ENCODE results near the gene OOSP1. TPM values are rescaled to one million over a fixed set of nuclear protein-coding genes. Genes with fewer than 3 reads are reported as not detected.
"Not testable (repeated sequence)": the region's sequence is repeated elsewhere in the genome, so short reads cannot be mapped to it uniquely, and the experiment has no call there.

OOSP1 gene
- polyA plus RNA-seq, 5 donors, result 0.17 to 0.39 TPM; not detected in 3

DNA sequence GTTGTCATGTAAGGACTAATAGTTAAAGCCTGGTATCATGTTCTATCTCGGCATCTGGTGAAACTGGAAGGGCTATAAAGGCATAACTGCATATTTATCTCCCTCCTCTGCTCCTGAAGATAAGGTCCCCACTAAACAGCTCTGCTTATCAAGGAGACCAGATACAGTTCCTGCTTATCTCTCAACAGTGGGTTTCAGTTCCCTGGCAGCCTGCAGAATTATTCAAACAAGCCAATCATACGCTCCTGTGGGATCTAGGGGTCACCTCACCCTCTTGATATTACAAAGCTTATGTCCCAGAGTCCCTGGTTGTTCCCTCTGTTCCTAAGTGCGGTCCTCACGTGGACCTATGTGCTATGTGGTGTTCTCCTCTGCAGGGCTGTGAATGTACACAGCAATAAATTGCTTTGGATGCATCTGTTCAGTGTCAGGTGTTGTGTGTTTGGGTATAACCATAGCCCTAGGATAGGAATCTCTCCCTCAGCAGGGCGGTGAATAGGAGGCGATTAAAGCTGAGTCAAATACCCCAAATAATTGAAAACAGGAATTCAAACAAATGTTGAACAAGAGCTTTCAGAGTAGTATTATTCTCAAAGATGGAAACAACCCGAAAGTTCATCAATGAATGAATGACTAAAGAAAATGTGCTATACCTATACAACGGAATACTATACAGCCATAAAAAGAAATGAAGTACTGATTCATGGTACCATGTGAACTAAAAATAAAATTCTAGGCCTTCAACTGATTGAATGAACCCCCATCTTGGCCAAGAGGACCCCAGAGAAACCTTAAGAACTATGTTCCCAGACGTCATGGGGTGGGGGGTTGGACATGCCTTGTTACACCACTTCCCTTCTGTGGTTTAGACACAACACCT lies 22.5 kb downstream of the OOSP1 start:
- DNase-seq, result no peak

DNA sequence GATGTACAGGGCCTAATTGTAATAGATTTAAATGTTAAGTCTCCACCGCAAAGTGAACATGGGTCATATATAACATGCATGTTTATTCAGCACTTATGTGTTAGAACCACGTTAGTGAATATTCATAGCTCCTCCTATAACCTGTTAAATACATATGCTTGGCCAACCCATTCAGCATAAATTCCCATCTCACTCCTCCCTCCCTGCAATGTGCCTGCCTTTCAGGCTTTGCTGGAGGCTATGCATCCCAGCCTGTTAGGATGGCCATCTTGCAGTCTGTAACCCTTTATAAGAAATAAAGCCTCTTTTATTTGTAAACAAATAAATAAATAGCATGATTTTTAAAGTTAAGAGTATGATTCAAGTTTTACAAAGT lies 23.9 kb downstream of the OOSP1 start:
- no peak for DNase-seq

DNA sequence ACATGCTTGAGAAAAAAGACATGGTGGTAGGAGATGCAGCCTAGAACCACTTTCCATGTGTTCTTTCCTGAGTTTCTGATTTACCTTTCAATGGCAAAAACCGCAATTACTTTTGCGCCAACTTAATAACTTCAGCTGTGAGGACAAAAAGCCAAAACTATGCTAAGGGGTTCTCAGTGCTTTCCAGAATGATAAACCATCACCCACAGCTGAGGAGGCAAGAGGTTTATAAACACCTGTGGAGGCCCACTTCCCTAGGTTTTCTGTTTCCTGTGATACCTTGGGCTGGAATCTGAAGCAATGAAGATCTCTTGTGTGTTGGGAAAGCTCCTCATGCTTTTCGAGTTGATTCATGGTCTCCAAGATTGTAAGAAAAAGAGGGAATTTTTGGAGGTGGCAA lies 25.5 kb downstream of the OOSP1 start, which contains the start of gene OOSP4A:
TSS of gene OOSP4A (plus strand) at position 301 of the 400 bp plus-strand sequence. CDS start at position 301, 0 bp downstream.
- no peak for DNase-seq

DNA sequence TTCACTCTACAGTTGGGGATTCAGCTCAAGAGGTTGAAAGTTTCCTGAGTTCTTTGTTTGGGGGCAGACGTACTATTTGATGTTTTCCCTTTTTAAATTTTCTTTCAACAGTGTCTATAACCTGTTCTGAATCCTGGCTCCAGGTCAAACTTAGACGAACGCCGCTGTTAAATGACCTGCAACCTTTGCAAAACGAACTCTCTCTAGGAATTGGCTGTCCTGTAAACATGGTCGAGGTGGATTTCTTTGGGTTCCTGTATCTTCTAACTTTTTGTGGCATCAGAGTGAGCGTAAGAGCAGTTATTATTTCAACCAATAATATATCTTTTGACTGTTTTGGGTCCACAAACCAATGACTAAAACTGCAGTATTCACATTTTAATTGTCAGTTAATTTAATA lies 27.2 kb downstream of the OOSP1 start:
- no peak for DNase-seq

DNA sequence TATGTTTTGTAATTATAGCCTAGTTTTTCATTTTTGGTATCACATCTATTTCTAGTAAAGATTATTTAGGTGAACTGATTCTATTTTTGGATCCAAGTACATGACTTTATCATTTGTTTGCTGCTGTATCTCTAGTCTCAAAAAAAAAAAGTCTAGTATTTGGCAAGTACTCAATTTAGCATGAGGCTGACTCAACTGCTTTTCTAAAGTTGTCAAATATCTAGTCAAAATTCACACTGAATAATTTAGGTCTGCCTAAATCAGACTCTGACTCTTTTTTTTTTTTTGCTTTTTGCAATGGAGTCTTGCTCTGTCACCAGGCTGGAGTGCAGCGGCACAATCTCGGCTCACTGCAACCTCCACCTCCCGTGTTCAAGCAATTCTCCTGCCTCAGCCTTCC lies 28.0 kb downstream of the OOSP1 start:
- no peak for DNase-seq

DNA sequence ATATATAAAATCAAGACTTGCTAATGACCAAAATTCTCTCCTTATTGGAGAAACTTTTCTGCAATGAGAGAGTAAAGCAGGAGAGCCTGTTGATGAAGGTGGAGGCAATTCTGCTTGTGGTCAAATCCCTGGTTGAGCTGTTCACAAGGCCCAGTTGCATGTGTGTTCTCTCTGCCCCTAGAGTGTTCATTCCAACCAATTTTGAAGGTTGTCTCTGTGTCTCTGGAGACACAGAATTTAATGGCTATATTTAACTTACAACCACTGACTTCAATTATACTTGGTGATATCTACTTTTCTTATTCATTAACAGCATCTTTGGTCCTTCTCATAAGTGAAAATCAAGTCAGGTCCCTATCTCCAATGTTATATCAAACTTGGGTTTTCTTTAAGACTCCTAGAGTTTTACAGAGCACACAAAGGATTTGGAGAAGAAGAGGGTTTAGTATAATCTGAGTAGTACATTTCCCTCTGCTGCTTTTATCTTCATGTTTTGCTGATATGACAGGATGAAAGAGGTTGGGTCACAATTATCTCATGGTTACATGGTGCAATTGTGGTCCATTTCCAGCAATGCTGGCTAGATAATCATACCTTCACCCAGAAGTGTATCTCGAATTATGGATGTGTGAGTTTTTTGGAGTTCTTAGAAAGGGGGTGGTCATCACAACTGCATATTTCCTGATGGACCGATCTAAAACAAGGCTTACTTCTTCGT lies 29.6 kb downstream of the OOSP1 start:
- no peak for DNase-seq

DNA sequence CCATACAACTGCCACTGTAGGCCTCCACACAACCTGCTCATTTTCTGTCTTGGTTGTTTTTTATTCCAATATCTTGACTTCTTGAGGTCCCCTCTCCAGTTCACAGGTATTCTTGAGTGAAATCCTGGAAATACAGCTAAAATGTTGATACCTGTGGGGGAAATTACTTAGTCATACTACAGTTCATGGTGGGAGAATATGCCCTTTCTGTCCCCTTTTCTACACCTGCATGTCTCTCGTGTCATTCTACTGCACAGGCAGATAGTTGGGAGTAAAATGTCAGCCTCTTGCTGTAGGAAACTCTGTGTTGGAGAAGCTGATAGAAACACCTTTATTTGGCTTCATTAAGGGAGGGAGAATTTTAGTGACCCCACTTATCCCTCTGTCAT lies 30.2 kb downstream of the OOSP1 start:
- DNase-seq, result no peak

DNA sequence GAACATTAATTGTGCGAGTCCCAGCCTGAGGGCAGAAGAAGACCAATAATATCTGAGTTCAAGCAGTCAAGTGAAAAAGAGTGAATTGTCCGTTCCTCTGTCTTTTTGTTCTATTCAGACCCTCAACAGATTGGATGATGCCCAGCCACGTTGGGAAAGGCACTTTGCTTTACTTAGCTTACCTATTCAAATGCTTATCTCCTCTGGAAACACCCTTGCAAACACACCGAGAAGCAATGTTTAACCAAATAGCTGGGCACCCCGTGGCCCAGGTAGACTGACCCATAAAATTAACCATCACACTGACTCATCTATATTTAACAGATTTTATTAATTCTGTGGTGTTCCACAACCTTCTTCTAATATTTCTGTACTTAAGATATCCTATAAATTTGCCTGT lies 34.9 kb downstream of the OOSP1 start:
- DNase-seq, result no peak

DNA sequence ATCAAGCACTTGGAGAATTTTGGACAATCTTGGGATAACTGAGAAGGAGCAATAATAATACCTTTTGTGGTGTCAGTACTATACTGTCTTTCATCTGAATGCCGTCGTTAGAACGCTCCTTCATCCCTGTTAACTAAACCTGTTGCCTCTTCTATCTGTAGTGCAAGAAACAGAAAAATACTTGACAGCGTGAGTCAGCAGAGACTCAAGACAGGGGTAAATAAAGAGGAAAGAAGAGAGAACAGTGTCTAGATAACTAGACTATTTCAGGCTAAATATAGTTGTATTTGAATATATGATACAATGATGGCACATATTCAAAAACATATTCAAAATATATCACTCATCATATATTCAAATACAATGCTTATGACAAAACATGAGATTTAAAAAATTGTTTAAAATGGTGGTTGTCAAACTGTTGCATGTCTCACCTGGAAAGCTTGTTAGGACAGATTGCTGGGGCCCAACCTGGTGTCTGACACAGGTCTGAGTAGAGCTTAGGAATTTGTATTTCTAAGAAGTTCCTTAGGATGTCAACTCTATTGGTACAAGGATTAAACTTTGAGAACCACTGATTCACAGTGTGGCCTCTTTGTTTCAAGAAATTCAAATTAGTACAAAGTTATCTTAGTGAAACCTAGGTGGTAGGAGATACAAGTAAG lies 43.0 kb downstream of the OOSP1 start:
- no peak for DNase-seq

DNA sequence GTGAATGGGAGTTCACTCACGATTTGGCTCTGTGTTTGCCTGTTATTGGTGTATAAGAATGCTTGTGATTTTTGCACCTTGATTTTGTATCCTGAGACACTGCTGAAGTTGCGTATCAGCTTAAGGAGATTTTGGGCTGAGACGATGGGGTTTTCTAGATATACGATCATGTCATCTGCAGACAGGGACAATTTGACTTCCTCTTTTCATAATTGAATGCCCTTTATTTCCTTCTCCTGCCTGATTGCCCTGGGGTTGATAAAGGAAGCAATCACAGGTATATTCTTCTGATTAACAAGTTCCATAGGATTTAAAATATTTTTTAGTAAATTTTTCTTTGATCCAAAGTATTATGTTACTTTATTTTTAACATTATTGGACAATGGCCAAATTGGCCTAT lies 43.8 kb downstream of the OOSP1 start:
- not testable (repeated sequence) for DNase-seq

DNA sequence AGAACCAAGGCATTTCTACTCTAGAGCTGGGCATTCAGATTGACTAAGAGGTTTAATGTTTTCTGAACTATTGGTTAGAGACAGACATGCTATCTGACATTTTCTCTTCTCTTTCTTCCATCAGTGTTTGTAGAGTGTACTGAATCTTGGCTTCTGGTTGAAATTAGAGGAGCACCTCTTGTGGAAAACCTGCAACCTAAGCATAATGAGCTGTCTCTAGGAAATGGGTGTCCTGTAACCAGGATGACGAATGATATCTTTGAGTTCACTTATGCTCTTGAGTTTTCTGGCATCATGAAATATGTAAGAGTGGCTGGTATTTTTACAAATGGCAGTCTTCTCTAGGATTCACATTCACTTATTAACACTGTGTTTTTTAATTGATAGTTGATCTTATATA lies 45.0 kb downstream of the OOSP1 start:
- DNase-seq, result no peak

DNA sequence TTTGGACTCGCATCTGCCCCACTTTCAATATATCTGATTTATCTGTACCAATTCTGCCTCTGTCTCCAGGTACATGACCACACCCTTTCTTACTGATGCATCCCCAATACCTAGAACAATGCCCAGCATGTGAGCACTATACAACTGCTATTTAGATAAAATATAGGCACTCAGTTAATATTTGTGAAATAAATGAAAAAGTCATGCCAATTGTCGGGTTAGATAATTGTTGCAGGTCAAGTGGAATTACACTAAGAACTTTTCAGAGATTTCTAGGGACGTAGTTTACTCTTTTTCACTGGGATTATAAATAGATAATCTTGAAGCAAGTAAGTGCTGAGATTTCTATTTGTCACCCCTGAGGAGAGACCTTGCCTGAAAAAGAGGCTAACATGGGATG lies 46.1 kb downstream of the OOSP1 start:
- no peak for DNase-seq

DNA sequence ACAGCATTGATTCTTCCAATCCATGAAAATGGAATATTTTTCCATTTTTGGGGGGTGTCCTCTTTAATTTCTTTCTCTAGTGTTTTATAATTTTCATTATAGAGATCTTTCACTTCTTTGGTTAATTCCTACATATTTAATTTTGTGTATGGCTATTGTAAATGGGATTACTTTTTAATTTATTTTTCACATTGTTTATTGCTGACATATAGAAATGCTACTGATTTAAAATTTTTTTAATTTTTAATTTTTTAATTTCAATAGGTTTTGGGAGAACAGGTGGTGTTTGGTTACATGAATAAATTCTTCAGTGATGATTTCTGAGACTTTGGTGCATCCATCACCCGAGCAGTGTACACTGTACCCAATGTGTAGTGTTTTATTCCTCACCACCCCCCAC lies 52.2 kb downstream of the OOSP1 start:
- DNase-seq, result no peak

DNA sequence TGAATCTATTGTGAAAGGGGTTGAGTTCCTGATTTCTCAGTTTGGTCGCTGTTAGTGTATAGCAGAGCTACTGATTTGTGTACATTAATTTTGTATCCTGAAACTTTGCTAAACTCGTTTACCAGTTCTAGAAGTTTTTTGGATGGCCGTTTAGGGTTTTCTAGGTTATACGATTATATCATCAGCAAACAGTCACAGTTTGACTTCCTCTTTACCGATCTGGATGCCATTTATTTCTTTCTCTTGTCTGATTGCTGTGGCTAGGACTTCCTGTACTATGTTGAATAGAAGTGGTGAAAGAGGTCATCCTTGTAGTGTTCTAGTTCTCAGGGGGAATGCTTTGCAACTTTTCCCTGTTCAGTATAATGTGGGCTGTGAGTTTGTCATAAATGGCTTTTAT lies 54.2 kb downstream of the OOSP1 start:
- DNase-seq, result no peak

DNA sequence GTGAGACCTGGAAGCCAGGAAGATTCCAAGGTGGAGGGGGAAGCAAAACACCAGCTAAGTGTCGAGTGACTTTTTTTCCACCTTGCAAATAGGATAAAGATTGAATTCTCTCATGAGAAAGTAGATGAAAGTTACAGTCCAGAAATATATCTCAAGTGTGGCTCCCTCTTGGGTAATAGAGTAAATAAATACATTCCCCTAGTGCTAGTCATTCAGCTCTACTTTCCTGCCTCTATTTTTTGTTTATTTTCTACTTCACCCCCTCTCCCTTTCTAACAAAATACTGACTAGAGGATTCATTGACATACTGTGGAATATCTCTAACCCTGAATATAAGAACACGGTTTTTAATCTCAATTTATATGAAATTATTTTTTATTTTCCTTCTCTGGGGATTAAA lies 59.6 kb downstream of the OOSP1 start:
- DNase-seq, result no peak

DNA sequence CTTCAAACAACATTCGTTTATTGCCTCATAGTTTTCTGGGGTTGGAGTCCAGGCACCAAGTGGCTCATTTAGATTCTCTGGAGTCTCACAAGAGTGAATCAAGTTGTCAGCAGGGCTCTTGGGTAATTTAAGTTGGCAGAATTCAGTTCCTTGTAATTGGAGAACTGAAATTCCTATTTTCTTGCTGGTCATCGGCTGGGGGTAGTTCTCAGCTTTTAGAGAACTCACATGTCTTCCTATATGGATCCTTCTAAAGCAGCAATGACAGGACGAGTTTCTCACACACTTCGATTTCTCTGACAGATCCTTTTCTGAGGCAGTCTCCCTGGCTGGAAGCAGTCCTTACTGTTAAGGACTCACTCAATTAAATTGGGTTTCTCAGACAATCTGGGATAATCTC lies 61.5 kb downstream of the OOSP1 start:
- DNase-seq, result no peak

DNA sequence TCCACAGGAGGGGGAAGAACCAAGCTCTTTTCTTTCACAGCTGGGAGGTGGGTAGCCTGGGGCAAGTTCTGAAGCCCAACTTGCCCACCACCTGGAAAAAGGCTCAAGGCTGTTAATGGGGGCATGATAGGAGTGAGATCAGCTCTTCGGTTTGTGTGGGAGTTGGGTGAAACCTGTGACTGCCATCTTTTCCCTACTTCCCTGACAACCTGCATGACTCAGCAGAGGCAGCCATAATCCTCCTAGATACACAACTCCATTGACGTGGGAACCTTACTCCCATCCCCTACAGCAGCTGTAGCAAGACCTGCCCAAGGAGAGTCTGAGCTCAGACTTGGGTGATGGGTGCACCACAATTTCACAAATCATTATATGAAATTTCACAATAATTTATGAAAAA lies 65.5 kb downstream of the OOSP1 start:
- no peak for DNase-seq

DNA sequence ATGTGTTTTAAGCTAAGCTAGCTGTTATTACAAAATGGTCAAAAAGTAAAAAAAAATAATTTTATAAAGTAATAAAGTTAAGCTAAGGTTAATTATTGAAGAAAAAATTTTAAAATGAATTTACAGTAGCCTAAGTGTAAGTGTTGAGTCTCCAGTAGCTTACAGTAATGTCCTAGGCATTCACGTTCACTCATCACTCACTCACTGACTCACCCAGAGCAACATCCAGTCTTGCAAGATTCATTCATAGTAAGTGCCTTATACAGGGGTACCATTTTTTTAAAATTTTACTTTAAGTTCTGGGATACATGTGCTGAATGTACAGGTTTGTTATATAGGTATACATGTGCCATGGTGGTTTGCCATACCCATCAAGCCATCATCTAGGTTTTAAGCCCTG lies 67.1 kb downstream of the OOSP1 start:
- DNase-seq, result no peak

Data from right lung (tissue), 5 donors.